ENCODE results near the gene LRRK1.

DNA sequence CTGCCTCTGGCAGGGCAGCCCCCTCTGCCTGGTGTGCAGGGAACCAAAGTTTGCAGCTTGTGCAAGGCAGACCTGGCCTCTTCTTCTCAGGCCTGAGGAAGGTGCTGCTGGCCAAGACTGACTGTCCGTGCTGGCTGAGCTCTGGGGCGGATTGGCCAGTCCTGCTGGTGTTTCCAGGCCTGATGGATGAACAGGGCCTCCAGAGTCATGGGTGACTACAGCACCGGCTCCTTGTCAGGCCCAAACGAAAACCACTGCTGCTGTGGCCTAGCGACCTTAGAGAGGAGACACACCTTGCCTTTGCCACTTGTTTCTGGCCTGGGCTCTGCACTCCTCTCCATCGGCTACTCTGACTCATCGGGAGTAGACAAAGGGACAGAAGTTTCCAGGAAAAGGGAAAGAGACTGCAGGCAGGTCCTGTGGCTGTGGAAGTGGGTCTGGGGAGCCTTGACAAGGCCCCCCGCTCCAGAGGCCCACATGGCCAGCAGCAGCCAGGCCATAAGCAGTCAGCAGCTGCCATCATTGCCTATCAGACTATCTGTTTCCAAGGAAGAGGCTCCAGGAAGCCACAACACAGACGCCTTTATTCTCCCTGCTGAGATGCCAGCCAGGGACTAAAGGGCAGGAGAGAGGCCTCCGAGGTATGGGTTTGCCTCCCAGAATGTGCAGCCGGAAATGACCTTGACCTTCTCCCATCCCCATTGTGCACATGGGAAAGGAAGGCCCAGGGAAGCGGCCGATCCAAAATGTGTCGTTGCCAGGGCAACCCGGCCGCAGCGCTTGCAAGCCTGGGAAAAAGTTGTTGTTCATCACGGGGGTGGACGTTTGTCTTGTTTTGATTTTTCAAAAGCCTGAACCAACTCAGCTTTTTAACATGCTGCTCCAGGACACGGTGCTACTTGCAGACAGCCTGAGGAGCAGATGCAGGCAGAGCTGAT, 172.2 kb downstream of the LRRK1 start:
- TF ChIP-seq, protein P1, sequence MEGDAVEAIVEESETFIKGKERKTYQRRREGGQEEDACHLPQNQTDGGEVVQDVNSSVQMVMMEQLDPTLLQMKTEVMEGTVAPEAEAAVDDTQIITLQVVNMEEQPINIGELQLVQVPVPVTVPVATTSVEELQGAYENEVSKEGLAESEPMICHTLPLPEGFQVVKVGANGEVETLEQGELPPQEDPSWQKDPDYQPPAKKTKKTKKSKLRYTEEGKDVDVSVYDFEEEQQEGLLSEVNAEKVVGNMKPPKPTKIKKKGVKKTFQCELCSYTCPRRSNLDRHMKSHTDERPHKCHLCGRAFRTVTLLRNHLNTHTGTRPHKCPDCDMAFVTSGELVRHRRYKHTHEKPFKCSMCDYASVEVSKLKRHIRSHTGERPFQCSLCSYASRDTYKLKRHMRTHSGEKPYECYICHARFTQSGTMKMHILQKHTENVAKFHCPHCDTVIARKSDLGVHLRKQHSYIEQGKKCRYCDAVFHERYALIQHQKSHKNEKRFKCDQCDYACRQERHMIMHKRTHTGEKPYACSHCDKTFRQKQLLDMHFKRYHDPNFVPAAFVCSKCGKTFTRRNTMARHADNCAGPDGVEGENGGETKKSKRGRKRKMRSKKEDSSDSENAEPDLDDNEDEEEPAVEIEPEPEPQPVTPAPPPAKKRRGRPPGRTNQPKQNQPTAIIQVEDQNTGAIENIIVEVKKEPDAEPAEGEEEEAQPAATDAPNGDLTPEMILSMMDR (IDR thresholded peaks at IDR 0.05): no peak
- TF ChIP-seq POLR2A (IDR thresholded peaks at IDR 0.05): no peak
- no peak for TF ChIP-seq EP300 (IDR thresholded peaks at IDR 0.05)

Data from ovary (tissue), 3 donors.